GM23248 (cell line): Measurements from ENCODE around the gene RET. TPM values are rescaled to one million over a fixed set of nuclear protein-coding genes. Genes with fewer than 3 reads are reported as not detected.
A peak's percentile ranks its signal among the peaks of the same experiment; 100 is the strongest.
"Not testable (repeated sequence)": the region's sequence is repeated elsewhere in the genome, so short reads cannot be mapped to it uniquely, and the experiment has no call there.

Experiments
- DNase-seq: peaks from one replicate; pipeline ENCODE4 v3.0.0-alpha.2; 2015
- H2AFZ ChIP-seq: fragments of 200-600 bp; sonication (generic); 2 replicates; pipeline ENCODE4 v1.6.1; 2016; ENCODE audit warnings: antibody characterized with exemption
- H3F3A ChIP-seq: fragments of 200-600 bp; sonication (generic); 2 replicates; pipeline ENCODE4 v1.6.1; 2016; ENCODE audit warnings: mild to moderate bottlenecking, antibody characterized with exemption, mixed run types; ENCODE audit not compliant: insufficient read depth
- H3K27ac ChIP-seq: fragments of 200-600 bp; sonication (generic); 2 replicates; pipeline ENCODE4 v1.5.1; 2016; ENCODE audit warnings: mild to moderate bottlenecking
- H3K27me3 ChIP-seq: fragments of 200-600 bp; sonication (generic); replicated peaks from 2 replicates; pipeline ENCODE4 v1.6.1; 2016; ENCODE audit warnings: mild to moderate bottlenecking; ENCODE audit not compliant: insufficient read depth
- H3K36me3 ChIP-seq: fragments of 200-600 bp; sonication (generic); 2 replicates; pipeline ENCODE4 v1.6.1; 2016; ENCODE audit warnings: low read depth, mild to moderate bottlenecking
- H3K4me1 ChIP-seq: fragments of 200-600 bp; sonication (generic); 2 replicates; pipeline ENCODE4 v1.6.1; 2016; ENCODE audit warnings: mild to moderate bottlenecking; ENCODE audit not compliant: insufficient read depth
- H3K4me2 ChIP-seq: fragments of 200-600 bp; sonication (generic); one replicate; pipeline ENCODE4 v1.6.1; 2016; ENCODE audit warnings: mild to moderate bottlenecking; ENCODE audit not compliant: unreplicated experiment
- H3K4me3 ChIP-seq: fragments of 200-600 bp; sonication (generic); 2 replicates; pipeline ENCODE4 v1.5.1; 2016; ENCODE audit warnings: mild to moderate bottlenecking
- H3K79me2 ChIP-seq: fragments of 200-600 bp; sonication (generic); 2 replicates; pipeline ENCODE4 v1.6.1; 2016; ENCODE audit warnings: mild to moderate bottlenecking; ENCODE audit not compliant: insufficient read depth
- H3K9ac ChIP-seq: fragments of 200-600 bp; sonication (generic); 2 replicates; pipeline ENCODE4 v1.6.1; 2016; ENCODE audit warnings: mild to moderate bottlenecking
- H3K9me2 ChIP-seq: fragments of 200-600 bp; sonication (generic); 2 replicates; pipeline ENCODE4 v1.6.1; 2016; ENCODE audit warnings: mixed run types, mild to moderate bottlenecking, moderate library complexity; ENCODE audit not compliant: insufficient read depth
- H3K9me3 ChIP-seq: fragments of 200-600 bp; sonication (generic); one replicate; pipeline ENCODE4 v1.6.1; 2017; ENCODE audit warnings: low read depth
- H4K20me1 ChIP-seq: fragments of 200-600 bp; sonication (generic); 2 replicates; pipeline ENCODE4 v1.6.0; 2016; ENCODE audit not compliant: insufficient read depth
- EZH2 ChIP-seq: fragments of 200-600 bp; sonication (generic); IDR thresholded peaks from 2 replicates; pipeline ENCODE4 v1.6.1; 2018; ENCODE audit warnings: antibody characterized with exemption, mild to moderate bottlenecking; ENCODE audit not compliant: insufficient read depth, poor library complexity, severe bottlenecking
- EZH2phosphoT487 ChIP-seq: fragments of 200-600 bp; sonication (generic); IDR thresholded peaks from 2 replicates; pipeline ENCODE4 v1.6.1; 2018; ENCODE audit warnings: antibody characterized with exemption, moderate library complexity, mild to moderate bottlenecking, low read depth; ENCODE audit not compliant: insufficient read depth
- WGBS, 2 experiments: methylation state at CpG; one replicate each; pipeline ENCODE4 v1.1.6; 2015 to 2017; ENCODE audit warnings: low lambda C conversion rate in 2 of 2, low coverage in 1 of 2; ENCODE audit errors: missing lambda C conversion rate in 2 of 2; 5-methylcytosine and 5-hydroxymethylcytosine counted together
- in situ Hi-C: fragments of 300-500 bp; cut with MboI; formaldehyde crosslinking; loops from 2 replicates; pipeline ENCODE4 v1.15.0; 2020
- polyA plus RNA-seq: library from polyadenylated mRNA; unstranded; fragments of >200 nt; fragmentation: Nextera tagmentation; extraction: Ambion mirVana; gene quantifications from 2 replicates; pipeline ENCODE4 v1.2.1, GENCODE V29; 2016
- total RNA-seq: library from RNA; depleted of rRNA; stranded (reverse); fragments of >200 nt; shearing (Covaris generic); gene quantifications from 2 replicates; pipeline ENCODE4 v1.2.3, GENCODE V29; 2014

The RET gene
- total and polyA plus RNA-seq, 2 experiments from 2014 or later, result not detected

GRCh38 chr10:43138757-43139241 lies 61.9 kb downstream of the RET start:
- Histone ChIP-seq H4K20me1 (peaks cover 24% of the 10 kb centered on the region), H3K27me3 (no peaks in the 10 kb centered on the region), H3K4me3 (peak overlapping the region; percentile 95), H3K4me2 (peak overlapping the region; percentile 94), H3K9ac (peak overlapping the region; percentile 92), H3K9me2 (no peaks in the 10 kb centered on the region), H3F3A (peaks cover 25% of the 10 kb centered on the region), H3K4me1 (peaks cover 26% of the 10 kb centered on the region), H3K9me3 (no peaks in the 10 kb centered on the region), H3K36me3 (no peaks in the 10 kb centered on the region), H2AFZ (peak overlapping the region; percentile 72), H3K79me2 (peaks cover 58% of the 10 kb centered on the region), H3K27ac (peak overlapping the region; percentile 95)
- no peak for TF ChIP-seq EZH2phosphoT487
- no peak for TF ChIP-seq EZH2
- peak; percentile 69 for DNase-seq
- WGBS, 2 experiments, result 1% methylated on average over 22 of the region's 22 CpGs
- in situ Hi-C loops, result no loop called here

- H3K27me3 ChIP-seq, result no peaks in the 10 kb centered on the region
- no peak overlapping the region for H3K27ac ChIP-seq
- in situ Hi-C loops, result no loop called here
- H3K4me1 ChIP-seq, result peaks cover 26% of the 10 kb centered on the region
- no peak overlapping the region for H3K4me3 ChIP-seq
- H3K79me2 ChIP-seq, result peaks cover 82% of the 10 kb centered on the region
- TF ChIP-seq EZH2, result no peak
- TF ChIP-seq EZH2phosphoT487, result no peak
- peaks cover 44% of the 10 kb centered on the region for H4K20me1 ChIP-seq
- no peak overlapping the region for H2AFZ ChIP-seq
- H3K36me3 ChIP-seq, result no peaks in the 10 kb centered on the region
- 98 to 99% methylated on average over 5 of the region's 5 CpGs for WGBS, 2 experiments
- DNase-seq, result no peak
- no peaks in the 10 kb centered on the region for H3K9me3 ChIP-seq
- H3K4me2 ChIP-seq, result no peak overlapping the region
- peaks cover 25% of the 10 kb centered on the region for H3F3A ChIP-seq
- no peaks in the 10 kb centered on the region for H3K9me2 ChIP-seq
- H3K9ac ChIP-seq, result no peak overlapping the region
Observed at GRCh38 chr10:43141421-43141820, 64.6 kb downstream of the RET start.

- Histone ChIP-seq H3K4me1 (peaks cover 7% of the 10 kb centered on the region), H3K27me3 (no peaks in the 10 kb centered on the region), H2AFZ (no peak overlapping the region), H3K4me3 (no peak overlapping the region), H3K79me2 (peaks cover 96% of the 10 kb centered on the region), H4K20me1 (peaks cover 46% of the 10 kb centered on the region), H3K27ac (no peak overlapping the region), H3K9ac (no peak overlapping the region), H3K9me2 (no peaks in the 10 kb centered on the region), H3K9me3 (no peaks in the 10 kb centered on the region), H3F3A (peaks cover 8% of the 10 kb centered on the region), H3K36me3 (no peaks in the 10 kb centered on the region), H3K4me2 (no peak overlapping the region)
- in situ Hi-C loops, result no loop called here
- TF ChIP-seq EZH2phosphoT487 (no peak), EZH2 (no peak)
- DNase-seq, result no peak
- WGBS, 2 experiments, result 97 to 98% methylated on average over 6 of the region's 6 CpGs
Observed at GRCh38 chr10:43145311-43145710, 68.4 kb downstream of the RET start.

GRCh38 chr10:43145936-43146335 lies 69.1 kb downstream of the RET start:
- H3K4me3 ChIP-seq, H3K9me3 ChIP-seq, H3K4me2 ChIP-seq, DNase-seq, H3K27me3 ChIP-seq, in situ Hi-C loops, H3F3A ChIP-seq, H2AFZ ChIP-seq, H3K36me3 ChIP-seq, H3K9me2 ChIP-seq, H3K9ac ChIP-seq, H3K4me1 ChIP-seq, H3K27ac ChIP-seq: not testable (repeated sequence)
- Histone ChIP-seq H3K79me2 (peaks cover 98% of the 10 kb centered on the region), H4K20me1 (peaks cover 43% of the 10 kb centered on the region)
- 100% methylated on average over 1 of the region's 1 CpG for WGBS, 2 experiments

GRCh38 chr10:43151371-43151770 lies 74.5 kb downstream of the RET start:
- in situ Hi-C loops, result no loop called here
- 39 to 42% methylated on average over 2 of the region's 2 CpGs for WGBS, 2 experiments
- Histone ChIP-seq H3K4me3 (no peak overlapping the region), H3K27me3 (no peaks in the 10 kb centered on the region), H3K9me3 (no peaks in the 10 kb centered on the region), H3K9me2 (no peaks in the 10 kb centered on the region), H3F3A (no peaks in the 10 kb centered on the region), H3K79me2 (peaks cover 98% of the 10 kb centered on the region), H3K9ac (no peak overlapping the region), H2AFZ (no peak overlapping the region), H4K20me1 (peaks cover 20% of the 10 kb centered on the region), H3K36me3 (no peaks in the 10 kb centered on the region), H3K4me1 (peaks cover 4% of the 10 kb centered on the region; the same call in 1 of the 2 replicates), H3K4me2 (no peak overlapping the region), H3K27ac (no peak overlapping the region)
- no peak for TF ChIP-seq EZH2
- TF ChIP-seq EZH2phosphoT487, result no peak
- no peak for DNase-seq
